GM23338 (cell line): Measurements from ENCODE around the gene DUOX1. TPM values are rescaled to one million over a fixed set of nuclear protein-coding genes. Genes with fewer than 3 reads are reported as not detected.

Experiments used
- ATAC-seq: fragments of 200-7000 bp; cut with Tn5 transposase; 3 replicates; pipeline ENCODE4 v1.9.1; 2020
- DNase-seq: peaks from one replicate; pipeline ENCODE4 v3.0.0-alpha.2; 2015; ENCODE audit warnings: low spot score
- H2AFZ ChIP-seq: fragments of 200-600 bp; sonication (generic); 2 replicates; pipeline ENCODE4 v1.8.0; 2016; ENCODE audit warnings: antibody characterized with exemption, mild to moderate bottlenecking, moderate library complexity
- H3F3A ChIP-seq: fragments of 200-600 bp; sonication (generic); replicated peaks from 2 replicates; pipeline ENCODE4 v1.8.0; 2017; ENCODE audit warnings: antibody characterized with exemption, mixed run types, low read depth
- H3K27ac ChIP-seq: fragments of 200-600 bp; sonication (generic); 2 replicates; pipeline ENCODE4 v1.6.1; 2016; ENCODE audit warnings: low read depth
- H3K27me3 ChIP-seq: fragments of 200-600 bp; sonication (generic); 2 replicates; pipeline ENCODE4 v1.8.0; 2016; ENCODE audit warnings: mild to moderate bottlenecking, mixed run types, moderate library complexity; ENCODE audit not compliant: insufficient read depth
- H3K36me3 ChIP-seq: fragments of 200-600 bp; sonication (generic); 2 replicates; pipeline ENCODE4 v1.8.0; 2016; ENCODE audit warnings: mild to moderate bottlenecking; ENCODE audit not compliant: insufficient read depth
- H3K4me1 ChIP-seq: fragments of 200-600 bp; sonication (generic); 2 replicates; pipeline ENCODE4 v1.8.0; 2016; ENCODE audit warnings: mild to moderate bottlenecking, moderate library complexity; ENCODE audit not compliant: insufficient read depth
- H3K4me2 ChIP-seq: fragments of 200-600 bp; sonication (generic); 2 replicates; pipeline ENCODE4 v1.7.1; 2017; ENCODE audit warnings: mixed run types
- H3K4me3 ChIP-seq: fragments of 200-600 bp; sonication (generic); 2 replicates; pipeline ENCODE4 v1.6.1; 2016; ENCODE audit warnings: mixed run types
- H3K79me2 ChIP-seq: fragments of 200-600 bp; sonication (generic); replicated peaks from 2 replicates; pipeline ENCODE4 v1.8.0; 2017; ENCODE audit warnings: mild to moderate bottlenecking; ENCODE audit not compliant: insufficient read depth
- H3K9me2 ChIP-seq: fragments of 200-600 bp; sonication (generic); 2 replicates; pipeline ENCODE4 v1.8.0; 2017; ENCODE audit not compliant: insufficient read depth
- H4K20me1 ChIP-seq: fragments of 200-600 bp; sonication (generic); replicated peaks from 2 replicates; pipeline ENCODE4 v1.8.0; 2017; ENCODE audit warnings: mild to moderate bottlenecking; ENCODE audit not compliant: insufficient read depth
- H3K27ac Mint-ChIP-seq: 2 replicates; pipeline ENCODE4 v1.8.0; 2020; ENCODE audit warnings: inconsistent platforms, mild to moderate bottlenecking, moderate library complexity, mixed read lengths
- H3K27me3 Mint-ChIP-seq: 3 replicates; pipeline ENCODE4 v1.8.0; 2022; ENCODE audit warnings: low read depth, mild to moderate bottlenecking, moderate library complexity, mixed read lengths, inconsistent platforms; ENCODE audit not compliant: insufficient read depth, poor library complexity
- H3K36me3 Mint-ChIP-seq: 3 replicates; pipeline ENCODE4 v1.8.0; 2021; ENCODE audit warnings: low read depth, mild to moderate bottlenecking, inconsistent platforms, moderate library complexity, mixed read lengths
- H3K4me1 Mint-ChIP-seq: 3 replicates; pipeline ENCODE4 v1.8.0; 2020; ENCODE audit warnings: mild to moderate bottlenecking, inconsistent platforms, mixed read lengths
- H3K4me3 Mint-ChIP-seq: 3 replicates; pipeline ENCODE4 v1.8.0; 2021; ENCODE audit warnings: moderate library complexity, mild to moderate bottlenecking, inconsistent platforms, mixed read lengths
- H3K9me3 Mint-ChIP-seq: 3 replicates; pipeline ENCODE4 v1.8.0; 2020; ENCODE audit warnings: moderate library complexity, mild to moderate bottlenecking, inconsistent platforms, mixed read lengths
- CTCF ChIP-seq, 2 experiments: fragments of 200-600 bp in 1 of 2; sonication (generic) in 1 of 2; conservative IDR thresholded peaks; 2 replicates each; pipeline versions ENCODE4 v1.5.1 to v1.6.1; 2016 to 2017; ENCODE audit warnings: antibody characterized with exemption in 2 of 2, low read depth in 2 of 2, mild to moderate bottlenecking in 2 of 2, moderate library complexity in 1 of 2
- ETS1 ChIP-seq: IDR thresholded peaks from 2 replicates; pipeline ENCODE4 v1.6.1; 2016; ENCODE audit warnings: antibody characterized with exemption
- EZH2 ChIP-seq: fragments of 200-600 bp; sonication (generic); IDR thresholded peaks from one replicate; pipeline ENCODE4 v1.8.0; 2017; ENCODE audit warnings: antibody characterized with exemption, mild to moderate bottlenecking, low read depth; ENCODE audit not compliant: unreplicated experiment
- EZH2phosphoT487 ChIP-seq: fragments of 200-600 bp; sonication (generic); IDR thresholded peaks from one replicate; pipeline ENCODE4 v1.8.1; 2018; ENCODE audit warnings: antibody characterized with exemption; ENCODE audit not compliant: unreplicated experiment
- JUNB ChIP-seq: IDR thresholded peaks from one replicate; pipeline ENCODE4 v1.6.1; 2016; ENCODE audit warnings: antibody characterized with exemption; ENCODE audit not compliant: unreplicated experiment
- NANOG ChIP-seq: IDR thresholded peaks from 2 replicates; pipeline ENCODE4 v1.6.1; 2016; ENCODE audit warnings: antibody characterized with exemption, borderline replicate concordance
- POLR2AphosphoS5 ChIP-seq: IDR thresholded peaks from 2 replicates; pipeline ENCODE4 v1.6.1; 2016; ENCODE audit warnings: antibody characterized with exemption, low read depth
- STAT1 ChIP-seq: IDR thresholded peaks from one replicate; pipeline ENCODE4 v1.6.1; 2016; ENCODE audit warnings: antibody characterized with exemption; ENCODE audit not compliant: unreplicated experiment
- ZNF114 ChIP-seq: fragments of 250-450 bp; sonication (Bioruptor Pico); IDR thresholded peaks from 2 replicates; pipeline ENCODE4 v1.5.0; 2020; ENCODE audit warnings: mild to moderate bottlenecking, moderate library complexity
- ZNF331 ChIP-seq: fragments of 250-450 bp; sonication (Bioruptor Pico); IDR thresholded peaks from 2 replicates; pipeline ENCODE4 v1.5.0; 2020; ENCODE audit warnings: low read depth, mild to moderate bottlenecking, moderate library complexity
- ZNF462 ChIP-seq: fragments of 250-450 bp; sonication (Bioruptor Pico); IDR thresholded peaks from 2 replicates; pipeline ENCODE4 v1.5.0; 2020; ENCODE audit warnings: mild to moderate bottlenecking, moderate library complexity
- polyA plus RNA-seq: library from polyadenylated mRNA; unstranded; fragments of >200 nt; fragmentation: Nextera tagmentation; extraction: Ambion mirVana; gene quantifications from 2 replicates; pipeline ENCODE4 v1.2.1, GENCODE V29; 2016
- total RNA-seq: library from RNA; depleted of rRNA; stranded (reverse); fragments of >200 nt; shearing (Covaris generic); gene quantifications from 2 replicates; pipeline ENCODE4 v1.2.3, GENCODE V29; 2014

Gene DUOX1
- total and polyA plus RNA-seq, 2 experiments from 2014 or later: 0.69 to 0.73 TPM

- Histone ChIP-seq H3F3A (no peaks in the 10 kb centered on the region), H2AFZ (no peak overlapping the region), H3K27me3 (no peaks in the 10 kb centered on the region), H3K4me1 (no peaks in the 10 kb centered on the region), H4K20me1 (no peaks in the 10 kb centered on the region), H3K4me2 (no peak overlapping the region), H3K9me2 (no peaks in the 10 kb centered on the region), H3K79me2 (no peaks in the 10 kb centered on the region), H3K36me3 (no peaks in the 10 kb centered on the region), H3K27ac (no peak overlapping the region), H3K4me3 (no peak overlapping the region)
- Mint-ChIP-seq H3K27me3 (peaks cover 2% of the 10 kb centered on the region), H3K36me3 (no peaks in the 10 kb centered on the region), H3K4me3 (no peak overlapping the region), H3K4me1 (no peaks in the 10 kb centered on the region), H3K9me3 (no peaks in the 10 kb centered on the region), H3K27ac (no peak overlapping the region)
- no peak for ATAC-seq
- DNase-seq: no peak
- TF ChIP-seq POLR2AphosphoS5 (no peak), ZNF462 (CRISPR knock-in tag) (no peak), NANOG (no peak), STAT1 (no peak), CTCF (conservative IDR thresholded peaks at IDR 0.05; ENCODE audit: low read depth in 2 of 2) (no peak), EZH2phosphoT487 (no peak), ZNF331 (no peak), ETS1 (no peak), ZNF114 (CRISPR knock-in tag) (no peak), JUNB (no peak), EZH2 (no peak)
Measured at GRCh38 chr15:45091576-45091975, 38.2 kb upstream of the DUOX1 start.
